HEK293T (cell line): ENCODE measurements around the gene SAMMSON.

ENCODE experiments used
- ARNT ChIP-seq: fragments of 450-650 bp; IDR thresholded peaks from 2 replicates; pipeline ENCODE4 v1.6.1; 2017; ENCODE audit warnings: mild to moderate bottlenecking
- BHLHE40 ChIP-seq: fragments of 450-650 bp; IDR thresholded peaks from 2 replicates; pipeline ENCODE4 v1.6.1; 2016; ENCODE audit warnings: mild to moderate bottlenecking, moderate library complexity, borderline replicate concordance
- CTBP1 ChIP-seq: fragments of 450-650 bp; IDR thresholded peaks from 2 replicates; pipeline ENCODE4 v1.6.1; 2016; ENCODE audit warnings: borderline replicate concordance
- ELF4 ChIP-seq: fragments of 450-650 bp; IDR thresholded peaks from 2 replicates; pipeline ENCODE4 v1.6.1; 2017; ENCODE audit warnings: antibody characterized with exemption
- FOXA1 ChIP-seq: fragments of 450-650 bp; IDR thresholded peaks from 2 replicates; pipeline ENCODE4 v1.6.1; 2016; ENCODE audit warnings: mild to moderate bottlenecking
- FOXM1 ChIP-seq: fragments of 450-650 bp; IDR thresholded peaks from 2 replicates; pipeline ENCODE4 v1.6.1; 2017; ENCODE audit warnings: mild to moderate bottlenecking, borderline replicate concordance
- LEF1 ChIP-seq: fragments of 450-650 bp; IDR thresholded peaks from 2 replicates; pipeline ENCODE4 v1.6.1; 2017; ENCODE audit warnings: mild to moderate bottlenecking, borderline replicate concordance
- NFRKB ChIP-seq: fragments of 450-650 bp; IDR thresholded peaks from 2 replicates; pipeline ENCODE4 v1.6.1; 2016; ENCODE audit warnings: mild to moderate bottlenecking, moderate library complexity
- PKNOX1 ChIP-seq: fragments of 450-650 bp; IDR thresholded peaks from 2 replicates; pipeline ENCODE4 v1.6.1; 2016
- SP1 ChIP-seq: fragments of 450-650 bp; IDR thresholded peaks from 2 replicates; pipeline ENCODE4 v1.6.1; 2017
- SUZ12 ChIP-seq: fragments of 450-650 bp; IDR thresholded peaks from 2 replicates; pipeline ENCODE4 v1.6.1; 2016; ENCODE audit warnings: mild to moderate bottlenecking
- TARDBP ChIP-seq: fragments of 450-650 bp; IDR thresholded peaks from 2 replicates; pipeline ENCODE4 v1.6.1; 2016
- ZNF384 ChIP-seq: fragments of 450-650 bp; IDR thresholded peaks from 2 replicates; pipeline ENCODE4 v1.6.1; 2016

- no peak for TF ChIP-seq ARNT
- TF ChIP-seq BHLHE40: no peak
- TF ChIP-seq ZNF384: no peak
- TF ChIP-seq FOXA1: no peak
- TF ChIP-seq FOXM1: no peak
- no peak for TF ChIP-seq SUZ12
- TF ChIP-seq SP1: no peak
- TF ChIP-seq ELF4: no peak
- no peak for TF ChIP-seq NFRKB
- no peak for TF ChIP-seq LEF1
- TF ChIP-seq TARDBP: no peak
- no peak for TF ChIP-seq PKNOX1
- TF ChIP-seq CTBP1: no peak
These were observed 12.0 kb downstream of the SAMMSON start for GRCh38 chr3:70011582-70011981.
